HuH-7.5 (cell line): ENCODE results near the gene GPR34.

Experiments used
- DNase-seq: peaks from one replicate; pipeline ENCODE4 v3.0.0; 2011; ENCODE audit warnings: low spot score

Gene GPR34

GRCh38 chrX:41737065-41737464 lies 48.3 kb downstream of the GPR34 start:
- DNase-seq: no peak

- no peak for DNase-seq
These were observed 51.1 kb downstream of the GPR34 start for GRCh38 chrX:41739871-41740270.
